Posterior cingulate gyrus (tissue), 11 donors: Measurements from ENCODE around the gene SHISA7.
A peak's percentile ranks its signal among the peaks of the same experiment; 100 is the strongest.

Experiments
- DNase-seq, 10 donors: peaks; one replicate each; pipeline versions ENCODE4 v3.0.0 to v3.0.0-alpha.2; 2020 to 2021; ENCODE audit warnings: mixed read lengths in 3 of 10
- intact Hi-C: fragments of 100-400 bp; cut with DNase I; formaldehyde crosslinking; loops from one replicate; pipeline ENCODE4 v1.15.1; 2023

Gene SHISA7

GRCh38 chr19:55443045-55443823 lies at the start of gene SHISA7:
TSS of gene SHISA7 (minus strand) at chr19:55443300. CDS start at chr19:55442863, 437 bp downstream.
- peak in 7 of 10 donors; percentile 46 to 93 (median 58) for DNase-seq
- intact Hi-C loops, result no loop called here

- intact Hi-C loops, result no loop called here
- peak in 1 of 10 donors; percentile 21 for DNase-seq
These were observed 49.4 kb upstream of the SHISA7 start for GRCh38 chr19:55492362-55492944.

- intact Hi-C loops, result no loop called here
- DNase-seq, result peak in 1 of 10 donors; percentile 39
These were observed 48.7 kb upstream of the SHISA7 start for GRCh38 chr19:55491546-55492360.

GRCh38 chr19:55490478-55491432 lies 47.7 kb upstream of the SHISA7 start:
- peak in 1 of 10 donors; percentile 58 for DNase-seq
- intact Hi-C loops, result no loop called here

- no peak for DNase-seq
- intact Hi-C loops, result no loop called here
These were observed 46.8 kb upstream of the SHISA7 start for GRCh38 chr19:55489711-55490477.

- DNase-seq, result no peak
- intact Hi-C loops, result no loop called here
These were observed 46.0 kb upstream of the SHISA7 start for GRCh38 chr19:55488986-55489710.

GRCh38 chr19:55487924-55488687 lies 45.0 kb upstream of the SHISA7 start, which contains the start of gene SSC5D:
TSS of gene SSC5D (plus strand) at chr19:55488436. CDS start at chr19:55488590, 154 bp downstream.
- intact Hi-C loops, result no loop called here
- DNase-seq, result peak in 1 of 10 donors; percentile 88

GRCh38 chr19:55486971-55487923 lies 44.1 kb upstream of the SHISA7 start:
- intact Hi-C loops, result no loop called here
- no peak for DNase-seq

GRCh38 chr19:55486043-55486970 lies 43.2 kb upstream of the SHISA7 start:
- intact Hi-C loops, result no loop called here
- peak in 1 of 10 donors; percentile 82 for DNase-seq

- DNase-seq, result peak in 1 of 10 donors; percentile 86
- intact Hi-C loops, result no loop called here
These were observed 42.4 kb upstream of the SHISA7 start for GRCh38 chr19:55485439-55486011.

- intact Hi-C loops, result no loop called here
These were observed 41.7 kb upstream of the SHISA7 start, which contains the start of gene NAT14 for GRCh38 chr19:55484593-55485438. TSS of gene NAT14 (plus strand) at chr19:55485188. CDS start at chr19:55485709, 521 bp downstream.

GRCh38 chr19:55483706-55484592 lies 40.8 kb upstream of the SHISA7 start:
- intact Hi-C loops, result no loop called here
- DNase-seq, result peak in 2 of 10 donors; percentile 83 to 88

More at GRCh38 chr19:55484593-55485438, 41.7 kb upstream of the SHISA7 start, which contains the start of gene NAT14:
- DNase-seq, result peak; percentile 37 to 94 (median 64)
